Rectal smooth muscle tissue (tissue), 1 donor: ENCODE results near the gene PRKAG2.

Experiments
- H3K27ac ChIP-seq: one replicate; pipeline ENCODE4 v1.7.0; 2013; ENCODE audit warnings: low read depth, low read length, inconsistent platforms
- H3K27me3 ChIP-seq: one replicate; pipeline ENCODE4 v1.7.0; 2013; ENCODE audit warnings: low read length; ENCODE audit not compliant: control insufficient read depth, insufficient read depth
- H3K36me3 ChIP-seq: one replicate; pipeline ENCODE4 v1.7.0; 2013; ENCODE audit warnings: low read length; ENCODE audit not compliant: control insufficient read depth, insufficient read depth
- H3K4me1 ChIP-seq: one replicate; pipeline ENCODE4 v1.7.0; 2013; ENCODE audit warnings: low read length; ENCODE audit not compliant: control insufficient read depth, insufficient read depth
- H3K4me3 ChIP-seq: one replicate; pipeline ENCODE4 v1.7.0; 2013; ENCODE audit warnings: low read length
- H3K9ac ChIP-seq: one replicate; pipeline ENCODE4 v1.7.0; 2013; ENCODE audit warnings: low read length

The PRKAG2 gene

DNA sequence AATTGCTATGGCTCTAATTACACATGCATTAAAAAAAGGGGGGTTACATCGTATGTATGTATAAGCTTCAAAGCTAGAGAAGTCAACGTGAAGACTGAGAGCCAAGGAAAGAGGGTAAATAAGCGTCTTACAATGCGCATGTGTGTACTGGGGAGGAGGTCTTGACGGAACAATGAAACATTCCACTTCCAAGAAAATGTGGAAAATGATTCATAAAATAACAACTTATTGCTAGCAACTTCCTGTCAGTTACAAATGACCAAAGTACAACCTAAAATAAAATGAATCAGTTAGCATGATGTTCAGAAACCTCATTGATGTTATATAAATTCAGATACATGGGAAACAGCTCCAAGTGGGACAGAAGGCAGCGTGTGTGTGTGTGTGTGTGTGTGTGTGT, 253.1 kb downstream of the PRKAG2 start:
- Histone ChIP-seq H3K36me3 (peaks cover 2% of the 10 kb centered on the region), H3K27ac (no peak overlapping the region), H3K4me1 (peaks cover 11% of the 10 kb centered on the region), H3K27me3 (no peaks in the 10 kb centered on the region), H3K4me3 (no peak overlapping the region), H3K9ac (no peak overlapping the region)

DNA sequence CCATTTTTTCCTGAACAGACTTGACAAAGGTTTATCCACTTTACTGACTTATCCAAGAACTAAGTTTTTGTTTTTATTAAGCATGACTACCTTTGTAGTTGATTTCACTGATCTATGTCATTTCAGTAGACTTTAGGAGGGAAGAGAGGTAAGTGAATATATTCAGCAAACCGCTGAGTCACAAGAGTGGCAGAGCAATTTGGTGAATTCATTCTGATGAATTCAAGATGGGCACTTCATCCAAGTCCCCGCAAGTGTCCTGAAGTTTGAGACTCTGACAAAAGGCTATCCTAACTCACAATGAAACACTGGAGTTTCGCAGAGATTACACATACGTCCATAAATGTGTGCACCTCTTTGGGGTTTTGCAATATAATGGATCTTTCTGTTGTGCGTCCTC, 255.0 kb downstream of the PRKAG2 start:
- no peak overlapping the region for H3K9ac ChIP-seq

DNA sequence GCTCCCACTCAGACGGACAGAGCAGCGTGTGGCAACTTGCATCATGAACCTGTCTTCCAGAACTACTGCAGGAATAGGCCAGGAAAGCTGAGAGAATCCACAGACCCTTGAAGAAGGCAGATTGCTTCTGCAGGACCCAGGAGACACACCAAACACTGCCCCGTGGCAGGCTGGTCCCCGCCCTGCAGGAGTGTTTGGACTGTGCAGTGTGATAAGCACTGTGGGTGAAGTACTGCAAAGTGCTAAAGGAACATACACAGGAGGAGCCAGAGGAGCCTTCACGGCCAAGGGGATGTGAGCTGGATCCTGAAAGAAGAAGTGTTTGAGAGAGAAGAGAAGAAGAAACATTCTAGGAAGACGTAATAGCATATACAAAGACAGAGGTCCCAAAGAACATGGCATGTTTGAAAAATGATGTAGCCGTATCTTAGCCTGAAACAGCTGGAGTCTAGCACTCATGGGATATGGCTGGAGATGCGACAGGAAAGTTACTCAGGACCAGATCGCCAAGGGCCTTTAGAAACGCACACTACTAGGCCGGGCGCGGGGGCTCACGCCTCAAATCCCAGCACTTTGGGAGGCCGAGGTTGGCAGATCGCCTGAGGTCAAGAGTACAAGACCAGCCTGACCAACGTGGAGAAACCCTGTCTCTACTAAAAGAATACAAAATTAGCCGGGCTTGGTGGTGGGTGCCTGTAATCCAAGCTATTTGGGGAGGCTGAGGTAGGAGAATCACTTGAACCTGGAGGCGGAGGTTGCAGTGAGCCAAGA, 260.3 kb downstream of the PRKAG2 start:
- Histone ChIP-seq H3K4me3 (no peak overlapping the region), H3K27me3 (no peaks in the 10 kb centered on the region), H3K9ac (no peak overlapping the region), H3K27ac (no peak overlapping the region), H3K36me3 (peaks cover 2% of the 10 kb centered on the region), H3K4me1 (no peaks in the 10 kb centered on the region)

More for the DNA sequence above, 255.0 kb downstream of the PRKAG2 start:
- Histone ChIP-seq H3K4me3 (no peak overlapping the region), H3K36me3 (peaks cover 2% of the 10 kb centered on the region), H3K4me1 (peaks cover 8% of the 10 kb centered on the region), H3K27ac (no peak overlapping the region), H3K27me3 (no peaks in the 10 kb centered on the region)

DNA sequence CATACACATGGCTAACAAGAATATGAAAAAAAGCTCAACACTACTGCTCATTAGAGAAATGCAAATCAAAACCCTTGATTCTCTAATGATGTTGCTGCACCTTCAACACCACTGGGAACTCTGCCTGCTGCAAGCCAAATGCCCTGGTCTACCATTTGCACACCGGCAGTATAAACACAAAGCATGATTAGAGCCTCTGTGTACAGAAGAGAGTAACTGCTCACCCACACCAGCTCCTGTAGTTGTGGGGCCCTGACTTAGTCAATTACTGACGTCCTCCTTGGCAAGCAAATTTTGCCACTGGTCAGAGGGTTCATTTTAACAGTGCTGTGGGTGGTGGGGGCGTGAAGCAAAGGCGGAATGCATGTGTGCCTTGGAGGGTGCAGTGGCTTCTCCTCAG, 261.1 kb downstream of the PRKAG2 start:
- Histone ChIP-seq H3K27me3 (no peaks in the 10 kb centered on the region), H3K36me3 (no peaks in the 10 kb centered on the region), H3K4me1 (no peaks in the 10 kb centered on the region), H3K4me3 (no peak overlapping the region), H3K27ac (no peak overlapping the region), H3K9ac (no peak overlapping the region)

DNA sequence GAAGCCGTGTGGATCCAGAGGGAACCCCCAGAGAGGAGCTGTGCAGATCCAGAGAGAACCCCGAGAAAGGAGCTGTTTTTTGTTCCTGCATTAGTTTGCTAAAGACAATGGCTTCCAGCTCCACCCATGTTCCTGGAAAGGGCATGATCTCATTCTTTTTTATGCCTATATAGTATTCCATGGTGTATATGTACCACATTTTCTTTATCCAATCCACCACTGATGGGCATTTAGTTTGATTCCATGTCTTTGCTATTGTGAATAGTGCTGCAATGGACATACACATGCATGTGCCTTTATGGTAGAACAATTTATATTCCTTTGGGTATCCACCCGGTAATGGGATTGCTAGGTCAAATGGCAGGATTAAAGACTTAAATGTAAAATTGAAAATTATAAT, 261.9 kb downstream of the PRKAG2 start:
- Histone ChIP-seq H3K27me3 (no peaks in the 10 kb centered on the region), H3K4me1 (no peaks in the 10 kb centered on the region), H3K36me3 (no peaks in the 10 kb centered on the region), H3K9ac (no peak overlapping the region), H3K27ac (no peak overlapping the region), H3K4me3 (no peak overlapping the region)

DNA sequence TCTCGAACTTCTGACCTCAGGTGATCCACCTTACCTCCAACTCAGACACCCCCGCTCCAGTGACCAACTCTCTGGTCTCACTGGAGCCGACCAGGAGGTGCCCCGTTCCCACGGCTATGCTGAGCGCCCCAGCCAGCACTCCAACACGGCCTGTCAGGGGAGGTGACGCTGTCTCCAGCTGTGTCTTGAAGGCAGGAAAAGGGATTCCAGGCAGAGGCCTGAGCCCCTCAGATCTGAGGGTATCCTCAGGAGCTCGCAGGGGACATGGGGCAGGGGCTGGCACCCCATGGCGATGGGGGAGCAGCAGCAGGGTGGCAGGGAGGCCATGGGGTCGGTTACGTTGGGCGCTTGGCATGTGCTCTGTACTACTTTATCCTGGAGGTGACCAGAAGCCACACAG, 262.9 kb downstream of the PRKAG2 start:
- Histone ChIP-seq H3K27me3 (no peaks in the 10 kb centered on the region), H3K4me3 (no peak overlapping the region), H3K9ac (no peak overlapping the region), H3K36me3 (no peaks in the 10 kb centered on the region), H3K27ac (no peak overlapping the region), H3K4me1 (no peaks in the 10 kb centered on the region)

DNA sequence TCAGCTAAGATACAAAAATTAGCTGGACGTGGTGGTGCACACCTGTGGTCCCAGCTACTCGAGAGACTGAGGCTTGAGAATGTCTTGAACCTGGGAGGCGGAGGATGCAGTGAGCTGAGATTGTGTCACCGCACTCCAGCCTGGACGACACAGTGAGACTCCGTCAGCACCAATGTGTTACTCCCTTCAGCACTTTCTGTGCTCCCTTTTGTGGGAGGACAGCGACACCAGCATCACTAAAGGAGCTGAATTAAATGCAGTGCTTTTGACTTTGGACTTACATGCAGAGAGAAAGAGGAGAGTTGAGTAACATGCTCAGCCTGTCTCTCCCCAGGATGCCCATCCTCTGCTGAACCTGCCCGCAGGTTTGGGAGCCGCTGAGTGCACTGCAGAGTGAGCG, 265.0 kb downstream of the PRKAG2 start:
- Histone ChIP-seq H3K4me1 (no peaks in the 10 kb centered on the region), H3K9ac (no peak overlapping the region), H3K36me3 (no peaks in the 10 kb centered on the region), H3K27ac (no peak overlapping the region), H3K27me3 (no peaks in the 10 kb centered on the region), H3K4me3 (no peak overlapping the region)

DNA sequence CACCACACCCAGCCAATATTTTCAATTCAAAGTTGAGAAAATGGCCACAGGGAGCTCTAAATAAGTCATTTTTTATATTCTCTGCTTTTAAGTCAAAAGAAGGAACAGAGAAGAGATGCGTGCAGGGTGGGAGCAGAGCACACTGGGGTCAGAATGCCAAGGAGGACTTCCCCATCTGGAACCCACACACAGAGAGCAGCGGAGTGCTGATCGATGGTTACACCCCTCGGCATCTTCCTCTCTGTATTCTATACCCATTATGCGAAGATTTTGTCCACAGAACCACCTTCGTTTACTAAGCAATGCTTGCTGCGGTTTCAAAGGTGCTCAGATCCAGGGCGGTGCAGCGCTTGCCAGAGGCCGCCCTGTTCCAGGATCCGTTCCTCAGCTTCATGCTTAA, 265.9 kb downstream of the PRKAG2 start:
- no peaks in the 10 kb centered on the region for H3K27me3 ChIP-seq

DNA sequence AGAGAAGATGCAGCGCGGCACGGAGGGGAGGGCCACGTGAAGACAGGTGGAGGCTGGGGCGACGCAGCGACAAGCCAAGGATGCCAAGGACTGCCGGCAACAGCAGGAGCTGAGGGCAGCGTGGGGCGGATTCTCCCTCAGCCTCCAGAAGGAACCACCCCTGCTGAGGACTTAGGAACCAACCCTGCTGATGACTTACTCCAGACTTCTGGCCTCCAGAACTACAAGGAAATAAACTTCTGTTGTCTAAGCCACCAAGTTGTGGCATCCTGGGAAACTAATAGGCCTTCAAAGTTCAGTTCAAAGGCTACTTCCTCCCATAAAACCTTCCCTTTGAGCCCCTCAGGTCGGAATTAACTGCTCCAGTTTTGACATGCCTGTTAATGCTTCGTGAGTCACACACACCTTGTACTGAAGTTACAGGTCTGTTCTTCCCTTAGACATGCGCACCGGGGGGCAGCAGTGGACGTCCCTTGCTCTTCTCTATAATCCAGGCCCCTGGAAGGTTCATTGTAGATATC, 268.8 kb downstream of the PRKAG2 start:
- H3K9ac ChIP-seq: no peak overlapping the region
- H3K4me1 ChIP-seq: no peaks in the 10 kb centered on the region
- H3K4me3 ChIP-seq: no peak overlapping the region
- H3K27me3 ChIP-seq: no peaks in the 10 kb centered on the region
- no peaks in the 10 kb centered on the region for H3K36me3 ChIP-seq
- H3K27ac ChIP-seq: no peak overlapping the region

More for the DNA sequence above, 265.9 kb downstream of the PRKAG2 start:
- H3K36me3 ChIP-seq: no peaks in the 10 kb centered on the region
- H3K27ac ChIP-seq: no peak overlapping the region
- no peak overlapping the region for H3K9ac ChIP-seq
- no peaks in the 10 kb centered on the region for H3K4me1 ChIP-seq
- no peak overlapping the region for H3K4me3 ChIP-seq

DNA sequence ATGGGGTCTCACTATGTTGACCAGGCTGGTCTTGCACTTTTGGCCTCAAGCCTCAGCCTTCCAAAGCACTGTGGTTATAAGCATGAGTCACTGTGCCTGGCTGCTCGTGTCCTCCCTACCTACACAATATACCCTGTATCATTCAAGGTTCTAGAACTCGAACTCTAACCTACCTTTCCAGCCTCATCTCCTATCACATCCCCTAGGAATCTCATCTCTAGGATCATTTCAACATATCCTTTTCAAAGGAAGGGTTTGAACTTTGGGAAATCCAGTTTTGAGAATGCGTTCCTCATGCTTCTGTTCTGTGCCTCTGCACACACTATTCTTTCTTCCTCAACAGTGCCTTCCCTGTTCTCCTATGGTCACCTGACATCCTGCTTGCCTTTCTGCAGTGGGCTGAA, 269.4 kb downstream of the PRKAG2 start:
- Histone ChIP-seq H3K36me3 (no peaks in the 10 kb centered on the region), H3K9ac (no peak overlapping the region), H3K27me3 (no peaks in the 10 kb centered on the region), H3K27ac (no peak overlapping the region), H3K4me1 (no peaks in the 10 kb centered on the region), H3K4me3 (no peak overlapping the region)

DNA sequence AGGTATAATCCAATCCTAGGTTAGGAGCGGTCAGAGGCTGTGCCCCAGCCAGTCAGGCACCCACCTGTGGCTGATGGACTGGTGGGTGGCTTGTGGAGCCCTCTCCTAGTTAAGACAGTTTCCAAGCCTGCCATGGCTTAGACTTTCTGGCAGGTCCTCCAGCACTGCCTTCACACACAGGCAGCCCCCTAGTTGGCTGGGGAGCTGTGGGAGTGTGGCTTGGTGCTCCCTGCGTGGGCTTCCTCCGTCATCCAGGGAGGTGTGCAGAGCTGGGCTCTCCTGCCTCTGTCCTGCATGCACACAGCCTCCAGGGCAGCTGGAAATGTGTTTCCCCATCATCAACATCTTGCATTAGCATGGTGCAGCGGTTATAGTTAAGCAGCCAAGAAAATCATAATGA, 273.0 kb downstream of the PRKAG2 start:
- no peaks in the 10 kb centered on the region for H3K36me3 ChIP-seq
- no peak overlapping the region for H3K27ac ChIP-seq
- peaks cover 19% of the 10 kb centered on the region for H3K4me1 ChIP-seq
- no peak overlapping the region for H3K4me3 ChIP-seq
- H3K27me3 ChIP-seq: no peaks in the 10 kb centered on the region
- H3K9ac ChIP-seq: no peak overlapping the region

DNA sequence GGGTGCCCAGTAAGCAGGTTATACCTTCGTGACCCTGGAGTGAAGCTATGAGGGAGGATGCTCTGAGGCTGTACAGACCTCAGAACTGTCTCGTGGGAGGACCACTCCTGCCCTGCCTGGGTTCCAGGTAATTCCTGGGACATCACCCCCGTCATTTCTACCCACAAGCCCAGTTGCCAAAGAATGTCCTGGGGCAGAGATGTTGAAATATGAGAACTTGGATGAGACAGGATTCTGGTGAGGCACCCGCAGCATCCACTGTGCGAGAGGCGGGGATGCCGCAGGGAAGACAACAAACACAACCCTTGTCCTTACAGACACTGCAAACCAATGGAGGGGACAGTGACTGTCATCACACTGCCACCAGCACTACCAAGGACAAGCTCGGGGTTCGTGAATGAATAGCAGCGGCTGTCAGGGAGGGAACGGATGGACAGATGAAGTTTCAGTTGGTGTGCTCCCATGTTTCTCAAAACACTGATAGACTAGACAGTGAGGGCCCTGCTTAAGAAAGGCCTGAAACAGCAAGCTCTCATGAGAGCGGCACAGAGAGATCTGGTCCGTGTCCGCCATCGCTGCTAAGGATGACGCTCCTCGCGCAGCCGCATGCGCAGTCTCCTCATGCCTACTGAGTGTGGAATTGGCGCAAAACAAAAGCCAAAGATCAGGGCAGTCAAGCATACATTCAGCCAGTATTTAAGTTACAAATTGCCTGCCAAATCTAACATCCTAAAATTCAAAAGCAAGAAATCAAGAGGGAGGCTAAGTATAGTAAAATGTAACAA, 275.2 kb downstream of the PRKAG2 start:
- Histone ChIP-seq H3K9ac (no peak overlapping the region), H3K4me1 (peaks cover 23% of the 10 kb centered on the region), H3K27ac (no peak overlapping the region), H3K4me3 (no peak overlapping the region), H3K36me3 (no peaks in the 10 kb centered on the region), H3K27me3 (no peaks in the 10 kb centered on the region)
